ENCODE data around the gene BABAM1.
A peak's percentile ranks its signal among the peaks of the same experiment; 100 is the strongest.

Gene BABAM1

GRCh38 chr19:17325133-17325532 lies 57.9 kb downstream of the BABAM1 start:
- no peak for DNase-seq

- no peak for DNase-seq
Observed at GRCh38 chr19:17325881-17326594, 58.8 kb downstream of the BABAM1 start.

- DNase-seq = no peak
Observed at GRCh38 chr19:17326595-17326966, 59.3 kb downstream of the BABAM1 start.

- DNase-seq = no peak
Observed at GRCh38 chr19:17327068-17327653, 59.9 kb downstream of the BABAM1 start.

- peak; percentile 51 to 56 for DNase-seq
Observed at GRCh38 chr19:17327654-17328516, 60.6 kb downstream of the BABAM1 start.

Measured in activated CD4-positive, alpha-beta T cell treated with anti-CD3 and anti-CD28 coated beads for 4 hours (primary cell).